SK-N-SH (cell line): ENCODE data around the gene GSTO2. TPM values are rescaled to one million over a fixed set of nuclear protein-coding genes. Genes with fewer than 3 reads are reported as not detected.

ENCODE experiments used
- CTCF ChIA-PET: fragments of 300-600, 350-600 bp; formaldehyde crosslinking; extraction: SDS; loops from one replicate; lab custom pipeline; 2021; lab: Yijun Ruan, JAX
- POLR2A ChIA-PET: fragments of 350-600 bp; sonication (Branson Sonifier 250); formaldehyde crosslinking; extraction: SDS; loops from one replicate; lab custom pipeline; 2020; ENCODE audit warnings: antibody characterized with exemption, inconsistent platforms; lab: Yijun Ruan, JAX
- DNase-seq: peaks from one replicate; pipeline ENCODE4 v3.0.0; 2012
- H2AFZ ChIP-seq: fragments of 200-600 bp; sonication (generic); 2 replicates; pipeline ENCODE4 v1.8.1; 2016; ENCODE audit warnings: antibody characterized with exemption, mild to moderate bottlenecking, low read depth
- H3F3A ChIP-seq: fragments of 200-600 bp; sonication (generic); replicated peaks from 2 replicates; pipeline ENCODE3; 2016; ENCODE audit warnings: antibody characterized with exemption, mild to moderate bottlenecking; ENCODE audit not compliant: insufficient read depth
- H3K27ac ChIP-seq, 2 experiments: fragments of 200-500 bp in 1 of 2; fragments of 200-600 bp in 1 of 2; sonication (Bioruptor generic) in 1 of 2; sonication (generic), shearing (Covaris generic) in 1 of 2; 2 replicates each; pipeline versions ENCODE4 v1.5.1 to v1.6.1; 2014 to 2016; ENCODE audit warnings: low read depth in 2 of 2, inconsistent platforms in 1 of 2, low read length in 1 of 2, mild to moderate bottlenecking in 1 of 2, mixed read lengths in 1 of 2
- H3K27me3 ChIP-seq: fragments of 200-600 bp; sonication (generic), shearing (Covaris generic); 2 replicates; pipeline ENCODE4 v1.6.1; 2016; ENCODE audit warnings: mixed run types; ENCODE audit not compliant: insufficient read depth
- H3K36me3 ChIP-seq, 2 experiments: fragments of 200-500 bp in 1 of 2; fragments of 200-600 bp in 1 of 2; sonication (Bioruptor generic) in 1 of 2; sonication (generic) in 1 of 2; replicated peaks in 1 of 2; 2 replicates each; pipeline versions ENCODE3 to v1.5.1; 2014 to 2016; ENCODE audit warnings: low read length in 1 of 2, mild to moderate bottlenecking in 1 of 2; ENCODE audit not compliant: insufficient read depth in 2 of 2, control insufficient read depth in 1 of 2
- H3K4me1 ChIP-seq, 2 experiments: fragments of 200-500 bp in 1 of 2; fragments of 200-600 bp in 1 of 2; sonication (Bioruptor generic) in 1 of 2; sonication (generic), shearing (Covaris generic) in 1 of 2; 2 replicates each; pipeline versions ENCODE4 v1.5.1 to v1.6.1; 2014 to 2016; ENCODE audit warnings: low read depth in 1 of 2, low read length in 1 of 2, mixed run types in 1 of 2; ENCODE audit not compliant: insufficient read depth in 2 of 2, control insufficient read depth in 1 of 2
- H3K4me2 ChIP-seq: fragments of 200-600 bp; sonication (generic), shearing (Covaris generic); 2 replicates; pipeline ENCODE4 v1.6.1; 2017; ENCODE audit warnings: mixed run types
- H3K4me3 ChIP-seq, 2 experiments: fragments of 200-500 bp in 1 of 2; fragments of 200-600 bp in 1 of 2; sonication (Bioruptor generic) in 1 of 2; sonication (generic), shearing (Covaris generic) in 1 of 2; 2 replicates each; pipeline versions ENCODE4 v1.5.1 to v1.8.1; 2014 to 2016; ENCODE audit warnings: low read depth in 2 of 2, inconsistent platforms in 1 of 2, low read length in 1 of 2, mild to moderate bottlenecking in 1 of 2, mixed read lengths in 1 of 2, moderate library complexity in 1 of 2
- H3K79me2 ChIP-seq: fragments of 200-600 bp; sonication (generic); 2 replicates; pipeline ENCODE4 v1.8.1; 2017; ENCODE audit warnings: mild to moderate bottlenecking; ENCODE audit not compliant: insufficient read depth
- H3K9ac ChIP-seq: fragments of 200-600 bp; sonication (generic); 2 replicates; pipeline ENCODE4 v1.6.1; 2017; ENCODE audit warnings: mixed run types
- H3K9me2 ChIP-seq: fragments of 200-600 bp; sonication (generic); 2 replicates; pipeline ENCODE4 v1.6.1; 2017; ENCODE audit warnings: mixed run types
- H3K9me3 ChIP-seq: fragments of 200-600 bp; sonication (generic); 2 replicates; pipeline ENCODE4 v1.6.1; 2017; ENCODE audit warnings: mixed run types, mild to moderate bottlenecking, moderate library complexity
- H4K20me1 ChIP-seq: fragments of 200-600 bp; sonication (generic); 2 replicates; pipeline ENCODE4 v1.6.1; 2017; ENCODE audit warnings: mild to moderate bottlenecking, mixed run types; ENCODE audit not compliant: insufficient read depth
- CHD2 ChIP-seq: fragments of 150-350 bp; IDR thresholded peaks from 2 replicates; pipeline ENCODE4 v1.6.1; 2018; ENCODE audit warnings: low read length; ENCODE audit not compliant: partially characterized antibody
- CTCF ChIP-seq: fragments of 200-600 bp; sonication (generic); IDR thresholded peaks from 2 replicates; pipeline ENCODE4 v1.6.1; 2017; ENCODE audit warnings: antibody characterized with exemption, mild to moderate bottlenecking, moderate library complexity
- FOXJ3 ChIP-seq: sonication (generic); formaldehyde crosslinking; IDR thresholded peaks from 2 replicates; pipeline ENCODE4 v1.5.1; 2020; ENCODE audit warnings: mild to moderate bottlenecking, missing genetic modification reagents
- NFIC ChIP-seq: IDR thresholded peaks from 2 replicates; pipeline ENCODE4 v1.4.0; 2012; ENCODE audit warnings: borderline replicate concordance
- POLR2AphosphoS5 ChIP-seq: IDR thresholded peaks from 2 replicates; pipeline ENCODE4 v1.6.1; 2012; ENCODE audit warnings: low read depth, low read length
- TAF1 ChIP-seq: IDR thresholded peaks from 2 replicates; pipeline ENCODE4 v1.6.1; 2012; ENCODE audit warnings: low read depth, mild to moderate bottlenecking, low read length, moderate library complexity, borderline replicate concordance
- WGBS: methylation state at CpG from one replicate; pipeline ENCODE4 v1.1.6; 2017; ENCODE audit warnings: low lambda C conversion rate; 5-methylcytosine and 5-hydroxymethylcytosine counted together
- polyA plus RNA-seq, 3 experiments: library from polyadenylated mRNA; depleted of rRNA; stranded (reverse); fragments of >200 nt; gene quantifications; 2 replicates each; pipeline ENCODE4 v1.2.3, GENCODE V29; 2012

Gene GSTO2
- polyA plus RNA-seq, 1 of the 3 experiments (the other 2 are of a cell fraction): 0.49 TPM

GRCh38 chr10:104255311-104255981 is 13.5 kb upstream of the GSTO2 start:
- Histone ChIP-seq H2AFZ (0 out of 2 replicates have a peak overlapping the region, but pooled peaks have one; percentile 96), H3K27me3 (no peaks in the 10 kb centered on the region), H3K27ac (peak overlapping the region; percentile 89 to 93), H4K20me1 (peaks cover 16% of the 10 kb centered on the region), H3K9me2 (no peaks in the 10 kb centered on the region), H3K4me1 (peaks cover 11 to 28% of the 10 kb centered on the region in 2 experiments), H3F3A (peaks cover 41% of the 10 kb centered on the region), H3K36me3 (peaks cover 30 to 37% of the 10 kb centered on the region in 2 experiments), H3K4me2 (peak overlapping the region; percentile 83), H3K9me3 (no peaks in the 10 kb centered on the region), H3K4me3 (peak overlapping the region; percentile 87 to 90), H3K9ac (peak overlapping the region; percentile 95), H3K79me2 (peaks cover 57% of the 10 kb centered on the region)
- WGBS: 5% methylated on average over 12 of the region's 12 CpGs
- ChIA-PET POLR2A (interaction anchor here (1.3 to 1.8 kb wide), 3 partner anchors 14 to 22 kb away, joined by 3 to 10 read pairs (median 4); partner anchors contain the start of gene GSTO2), CTCF (interaction anchor here (0.9 to 4.9 kb wide), 7 partner anchors 8 to 134 kb away, joined by 3 to 28 read pairs (median 6); partner anchors contain the start of gene SFR1)
- DNase-seq: peak; percentile 41
- no peak for TF ChIP-seq CTCF
- TF ChIP-seq TAF1: peak; percentile 31; the same call in 1 of the 2 replicates
- TF ChIP-seq POLR2AphosphoS5: peak; percentile 18; the same call in 1 of the 2 replicates

GRCh38 chr10:104256335-104256961 is 12.5 kb upstream of the GSTO2 start:
- Histone ChIP-seq H3K79me2 (peaks cover 63% of the 10 kb centered on the region), H3K27me3 (no peaks in the 10 kb centered on the region), H3K9ac (peak overlapping the region; percentile 95), H4K20me1 (peaks cover 17% of the 10 kb centered on the region), H3K4me1 (peaks cover 14 to 34% of the 10 kb centered on the region in 2 experiments), H3K4me3 (peak overlapping the region; percentile 87 to 90; a peak in 3 of 4 replicates), H3F3A (peaks cover 49% of the 10 kb centered on the region), H3K4me2 (peak overlapping the region; percentile 83), H3K9me2 (no peaks in the 10 kb centered on the region), H3K36me3 (peaks cover 40 to 41% of the 10 kb centered on the region in 2 experiments), H3K9me3 (no peaks in the 10 kb centered on the region), H3K27ac (peak overlapping the region; percentile 89 to 93), H2AFZ (no peak overlapping the region)
- CTCF ChIA-PET: interaction anchor here (0.7 to 4.9 kb wide), 4 partner anchors 11 to 461 kb away, joined by 3 to 28 read pairs (median 6); no protein-coding TSS in a partner anchor
- TF ChIP-seq CHD2 (no peak), FOXJ3 (CRISPR knock-in tag) (no peak), POLR2AphosphoS5 (no peak), NFIC (peak; percentile 78; the same call in 1 of the 2 replicates)
- peak; percentile 23 for DNase-seq
- WGBS: 8% methylated on average over 1 of the region's 1 CpG
- POLR2A ChIA-PET: interaction anchor here (0.6 to 1.3 kb wide), 2 partner anchors 23 to 29 kb away, joined by 3 read pairs; no protein-coding TSS in a partner anchor
